ENCODE results near the gene SLC22A23.

DNA sequence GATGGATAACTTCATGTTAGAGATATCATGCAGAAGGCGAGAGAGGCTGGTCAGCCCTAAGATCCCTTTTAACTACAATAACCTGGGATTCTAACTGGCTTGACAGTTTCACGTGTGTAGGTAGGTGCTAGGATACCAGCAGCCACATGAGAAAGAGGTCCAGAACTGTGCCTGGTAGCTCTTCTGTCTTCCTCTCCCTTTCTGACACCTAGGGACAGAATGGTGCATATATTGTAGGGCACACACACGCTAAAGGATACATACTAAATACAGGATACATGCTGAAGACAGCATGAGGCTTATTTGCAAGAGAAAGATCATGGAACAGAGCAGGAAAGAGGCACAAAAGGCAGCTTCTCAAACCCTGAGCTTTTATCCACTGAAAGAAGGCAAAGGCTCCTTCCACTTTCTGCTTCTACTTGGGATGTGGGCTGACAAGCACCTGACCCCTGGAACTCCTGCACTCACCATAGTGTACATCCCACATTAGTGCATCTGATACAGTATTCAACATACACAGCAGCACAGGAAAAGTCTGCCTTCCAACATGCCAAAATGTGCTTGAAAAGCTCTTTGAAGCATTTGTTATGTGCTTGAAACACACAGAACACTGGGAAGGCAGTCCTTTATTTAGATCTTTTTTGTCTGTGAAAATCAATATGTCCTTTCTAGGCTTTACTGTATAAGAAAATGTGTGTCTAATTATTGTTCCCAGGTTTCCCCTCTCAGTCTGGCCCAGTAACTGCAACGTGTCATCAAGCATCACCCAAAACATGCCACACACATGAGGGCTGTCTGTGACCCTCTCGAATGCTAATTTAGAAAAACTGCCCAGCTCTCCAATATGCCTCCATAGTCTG is 3.2 kb downstream of the SLC22A23 start:
- no peak for TF ChIP-seq RAD21 (IDR thresholded peaks at IDR 0.05; ENCODE audit: low read depth)
- TF ChIP-seq, protein P1, sequence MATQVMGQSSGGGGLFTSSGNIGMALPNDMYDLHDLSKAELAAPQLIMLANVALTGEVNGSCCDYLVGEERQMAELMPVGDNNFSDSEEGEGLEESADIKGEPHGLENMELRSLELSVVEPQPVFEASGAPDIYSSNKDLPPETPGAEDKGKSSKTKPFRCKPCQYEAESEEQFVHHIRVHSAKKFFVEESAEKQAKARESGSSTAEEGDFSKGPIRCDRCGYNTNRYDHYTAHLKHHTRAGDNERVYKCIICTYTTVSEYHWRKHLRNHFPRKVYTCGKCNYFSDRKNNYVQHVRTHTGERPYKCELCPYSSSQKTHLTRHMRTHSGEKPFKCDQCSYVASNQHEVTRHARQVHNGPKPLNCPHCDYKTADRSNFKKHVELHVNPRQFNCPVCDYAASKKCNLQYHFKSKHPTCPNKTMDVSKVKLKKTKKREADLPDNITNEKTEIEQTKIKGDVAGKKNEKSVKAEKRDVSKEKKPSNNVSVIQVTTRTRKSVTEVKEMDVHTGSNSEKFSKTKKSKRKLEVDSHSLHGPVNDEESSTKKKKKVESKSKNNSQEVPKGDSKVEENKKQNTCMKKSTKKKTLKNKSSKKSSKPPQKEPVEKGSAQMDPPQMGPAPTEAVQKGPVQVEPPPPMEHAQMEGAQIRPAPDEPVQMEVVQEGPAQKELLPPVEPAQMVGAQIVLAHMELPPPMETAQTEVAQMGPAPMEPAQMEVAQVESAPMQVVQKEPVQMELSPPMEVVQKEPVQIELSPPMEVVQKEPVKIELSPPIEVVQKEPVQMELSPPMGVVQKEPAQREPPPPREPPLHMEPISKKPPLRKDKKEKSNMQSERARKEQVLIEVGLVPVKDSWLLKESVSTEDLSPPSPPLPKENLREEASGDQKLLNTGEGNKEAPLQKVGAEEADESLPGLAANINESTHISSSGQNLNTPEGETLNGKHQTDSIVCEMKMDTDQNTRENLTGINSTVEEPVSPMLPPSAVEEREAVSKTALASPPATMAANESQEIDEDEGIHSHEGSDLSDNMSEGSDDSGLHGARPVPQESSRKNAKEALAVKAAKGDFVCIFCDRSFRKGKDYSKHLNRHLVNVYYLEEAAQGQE (IDR thresholded peaks at IDR 0.05; ENCODE audit: low read depth): no peak
- no peak for TF ChIP-seq EGR1 (IDR thresholded peaks at IDR 0.05)
- no peak for TF ChIP-seq TAF1 (IDR thresholded peaks at IDR 0.05; ENCODE audit: low read depth)
- TF ChIP-seq USF1 (IDR thresholded peaks at IDR 0.05): no peak
- TF ChIP-seq EP300 (IDR thresholded peaks at IDR 0.05; ENCODE audit: borderline replicate concordance): no peak
